Measurements from ENCODE around the gene CEP44. TPM values are rescaled to one million over a fixed set of nuclear protein-coding genes. Genes with fewer than 3 reads are reported as not detected.

Gene CEP44
- total and polyA plus RNA-seq, 10 of the 15 experiments (the other 5 are each of a cell fraction or from before 2014, with no cell fraction given) = 7.6 to 19.8 (median 14.2) TPM

DNA sequence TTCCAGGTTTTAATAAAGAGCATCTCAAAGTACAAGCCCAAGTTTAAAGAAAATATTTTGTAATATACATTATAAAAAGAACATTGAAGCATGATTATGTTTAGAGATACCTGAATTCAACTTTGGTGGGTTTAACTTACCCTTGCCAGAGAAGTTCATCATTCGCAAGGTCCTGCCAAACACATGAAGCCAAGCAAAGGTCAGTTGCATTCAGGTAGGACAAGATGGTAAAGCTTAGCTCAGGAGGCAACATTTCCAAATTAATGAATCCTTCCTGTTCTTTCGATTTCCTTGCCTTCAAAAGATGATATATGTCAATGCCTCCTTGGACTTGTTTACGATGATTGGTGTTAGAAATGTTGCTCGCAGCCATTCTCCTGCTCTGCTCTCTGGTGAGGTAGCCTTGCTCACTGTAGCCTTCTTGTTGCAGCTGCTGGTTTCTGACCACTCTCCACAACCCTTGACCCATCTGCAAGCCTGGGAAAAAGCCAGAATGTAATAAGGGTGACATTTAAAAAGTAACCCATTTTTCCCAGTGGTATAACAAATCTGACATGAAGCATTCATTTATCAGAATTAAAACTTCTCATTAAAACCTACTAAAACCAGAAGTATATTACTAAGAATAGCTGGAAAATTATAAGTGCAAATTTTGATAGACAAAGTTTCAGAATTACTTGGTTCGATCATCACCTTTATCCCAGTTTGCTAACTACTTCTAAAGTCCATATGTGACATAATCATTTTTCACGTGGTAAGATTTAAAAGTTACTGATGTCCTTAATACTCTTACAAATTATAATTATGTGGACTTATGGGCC lies 20.9 kb upstream of the CEP44 start (continued):
- TF ChIP-seq, protein P1, sequence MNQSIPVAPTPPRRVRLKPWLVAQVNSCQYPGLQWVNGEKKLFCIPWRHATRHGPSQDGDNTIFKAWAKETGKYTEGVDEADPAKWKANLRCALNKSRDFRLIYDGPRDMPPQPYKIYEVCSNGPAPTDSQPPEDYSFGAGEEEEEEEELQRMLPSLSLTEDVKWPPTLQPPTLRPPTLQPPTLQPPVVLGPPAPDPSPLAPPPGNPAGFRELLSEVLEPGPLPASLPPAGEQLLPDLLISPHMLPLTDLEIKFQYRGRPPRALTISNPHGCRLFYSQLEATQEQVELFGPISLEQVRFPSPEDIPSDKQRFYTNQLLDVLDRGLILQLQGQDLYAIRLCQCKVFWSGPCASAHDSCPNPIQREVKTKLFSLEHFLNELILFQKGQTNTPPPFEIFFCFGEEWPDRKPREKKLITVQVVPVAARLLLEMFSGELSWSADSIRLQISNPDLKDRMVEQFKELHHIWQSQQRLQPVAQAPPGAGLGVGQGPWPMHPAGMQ (IDR thresholded peaks at IDR 0.05; ENCODE audit: borderline replicate concordance) = no peak
- TF ChIP-seq, protein P2, sequence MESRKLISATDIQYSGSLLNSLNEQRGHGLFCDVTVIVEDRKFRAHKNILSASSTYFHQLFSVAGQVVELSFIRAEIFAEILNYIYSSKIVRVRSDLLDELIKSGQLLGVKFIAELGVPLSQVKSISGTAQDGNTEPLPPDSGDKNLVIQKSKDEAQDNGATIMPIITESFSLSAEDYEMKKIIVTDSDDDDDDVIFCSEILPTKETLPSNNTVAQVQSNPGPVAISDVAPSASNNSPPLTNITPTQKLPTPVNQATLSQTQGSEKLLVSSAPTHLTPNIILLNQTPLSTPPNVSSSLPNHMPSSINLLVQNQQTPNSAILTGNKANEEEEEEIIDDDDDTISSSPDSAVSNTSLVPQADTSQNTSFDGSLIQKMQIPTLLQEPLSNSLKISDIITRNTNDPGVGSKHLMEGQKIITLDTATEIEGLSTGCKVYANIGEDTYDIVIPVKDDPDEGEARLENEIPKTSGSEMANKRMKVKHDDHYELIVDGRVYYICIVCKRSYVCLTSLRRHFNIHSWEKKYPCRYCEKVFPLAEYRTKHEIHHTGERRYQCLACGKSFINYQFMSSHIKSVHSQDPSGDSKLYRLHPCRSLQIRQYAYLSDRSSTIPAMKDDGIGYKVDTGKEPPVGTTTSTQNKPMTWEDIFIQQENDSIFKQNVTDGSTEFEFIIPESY (IDR thresholded peaks at IDR 0.05) = no peak
- TF ChIP-seq, protein P3, sequence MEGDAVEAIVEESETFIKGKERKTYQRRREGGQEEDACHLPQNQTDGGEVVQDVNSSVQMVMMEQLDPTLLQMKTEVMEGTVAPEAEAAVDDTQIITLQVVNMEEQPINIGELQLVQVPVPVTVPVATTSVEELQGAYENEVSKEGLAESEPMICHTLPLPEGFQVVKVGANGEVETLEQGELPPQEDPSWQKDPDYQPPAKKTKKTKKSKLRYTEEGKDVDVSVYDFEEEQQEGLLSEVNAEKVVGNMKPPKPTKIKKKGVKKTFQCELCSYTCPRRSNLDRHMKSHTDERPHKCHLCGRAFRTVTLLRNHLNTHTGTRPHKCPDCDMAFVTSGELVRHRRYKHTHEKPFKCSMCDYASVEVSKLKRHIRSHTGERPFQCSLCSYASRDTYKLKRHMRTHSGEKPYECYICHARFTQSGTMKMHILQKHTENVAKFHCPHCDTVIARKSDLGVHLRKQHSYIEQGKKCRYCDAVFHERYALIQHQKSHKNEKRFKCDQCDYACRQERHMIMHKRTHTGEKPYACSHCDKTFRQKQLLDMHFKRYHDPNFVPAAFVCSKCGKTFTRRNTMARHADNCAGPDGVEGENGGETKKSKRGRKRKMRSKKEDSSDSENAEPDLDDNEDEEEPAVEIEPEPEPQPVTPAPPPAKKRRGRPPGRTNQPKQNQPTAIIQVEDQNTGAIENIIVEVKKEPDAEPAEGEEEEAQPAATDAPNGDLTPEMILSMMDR (IDR thresholded peaks at IDR 0.05 in 2 of 3, conservative IDR thresholded peaks at IDR 0.05 in 1 of 3; ENCODE audit: control insufficient read depth in 2 of 3, extremely low read depth in 1 of 3, insufficient read depth in 1 of 3, low read depth in 3 of 3, low read length in 3 of 3) = no peak
- TF ChIP-seq, protein P4, sequence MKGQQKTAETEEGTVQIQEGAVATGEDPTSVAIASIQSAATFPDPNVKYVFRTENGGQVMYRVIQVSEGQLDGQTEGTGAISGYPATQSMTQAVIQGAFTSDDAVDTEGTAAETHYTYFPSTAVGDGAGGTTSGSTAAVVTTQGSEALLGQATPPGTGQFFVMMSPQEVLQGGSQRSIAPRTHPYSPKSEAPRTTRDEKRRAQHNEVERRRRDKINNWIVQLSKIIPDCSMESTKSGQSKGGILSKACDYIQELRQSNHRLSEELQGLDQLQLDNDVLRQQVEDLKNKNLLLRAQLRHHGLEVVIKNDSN (IDR thresholded peaks at IDR 0.05; ENCODE audit: borderline replicate concordance, extremely low read length, insufficient read depth, low read depth, low read length) = no peak
